Endodermal cell (in vitro differentiated cells): Measurements from ENCODE around the gene BRINP1. TPM values are rescaled to one million over a fixed set of nuclear protein-coding genes. Genes with fewer than 3 reads are reported as not detected.

Experiments used
- DNase-seq: peaks from one replicate; pipeline ENCODE4 v3.0.0-alpha.2; 2017
- H3K27ac ChIP-seq: 2 replicates; pipeline ENCODE4 v1.5.1; 2013; ENCODE audit warnings: mild to moderate bottlenecking, low read depth, low read length, moderate library complexity
- H3K27me3 ChIP-seq: 2 replicates; pipeline ENCODE4 v1.6.1; 2013; ENCODE audit warnings: mild to moderate bottlenecking, low read length, moderate library complexity; ENCODE audit not compliant: insufficient read depth, control insufficient read depth, poor library complexity, severe bottlenecking
- H3K36me3 ChIP-seq: 2 replicates; pipeline ENCODE4 v1.7.0; 2013; ENCODE audit warnings: mild to moderate bottlenecking, low read length, moderate library complexity; ENCODE audit not compliant: control insufficient read depth, insufficient read depth
- H3K4me1 ChIP-seq: one replicate; pipeline ENCODE4 v1.7.0; 2013; ENCODE audit warnings: low read length; ENCODE audit not compliant: control insufficient read depth, insufficient read depth
- H3K4me3 ChIP-seq: 2 replicates; pipeline ENCODE4 v1.5.1; 2013; ENCODE audit warnings: mild to moderate bottlenecking, low read length, moderate library complexity
- H3K9ac ChIP-seq: 2 replicates; pipeline ENCODE4 v1.6.1; 2013; ENCODE audit warnings: mild to moderate bottlenecking, low read length, moderate library complexity; ENCODE audit not compliant: poor library complexity, severe bottlenecking; ENCODE audit errors: extremely low read depth
- H3K9me3 ChIP-seq: 2 replicates; pipeline ENCODE4 v1.6.1; 2013; ENCODE audit warnings: mild to moderate bottlenecking, low read length, moderate library complexity; ENCODE audit not compliant: control insufficient read depth
- H3K27ac Mint-ChIP-seq: 2 replicates; pipeline ENCODE4 v1.8.0; 2020; ENCODE audit warnings: mixed read lengths
- H3K27me3 Mint-ChIP-seq: 2 replicates; pipeline ENCODE4 v1.8.0; 2021; ENCODE audit warnings: mild to moderate bottlenecking, mixed read lengths; ENCODE audit not compliant: insufficient read depth
- H3K36me3 Mint-ChIP-seq: 2 replicates; pipeline ENCODE4 v1.8.0; 2020; ENCODE audit warnings: low read depth, mixed read lengths
- H3K4me1 Mint-ChIP-seq: 2 replicates; pipeline ENCODE4 v1.8.0; 2020; ENCODE audit warnings: mixed read lengths
- H3K4me3 Mint-ChIP-seq: 2 replicates; pipeline ENCODE4 v1.8.0; 2020; ENCODE audit warnings: mild to moderate bottlenecking, moderate library complexity, mixed read lengths
- H3K9me3 Mint-ChIP-seq: 2 replicates; pipeline ENCODE4 v1.8.0; 2020; ENCODE audit warnings: mild to moderate bottlenecking, mixed read lengths
- CTCF ChIP-seq: fragments of 200-600 bp; sonication (generic); conservative IDR thresholded peaks from 2 replicates; pipeline ENCODE4 v1.5.0; 2021; ENCODE audit warnings: antibody characterized with exemption, mild to moderate bottlenecking
- WGBS, 2 experiments: methylation state at CpG; one replicate each; pipeline versions ENCODE4 v1.1.5 to v1.1.7; 2013; ENCODE audit warnings: missing lambda C conversion rate in 2 of 2, mixed read lengths in 1 of 2; ENCODE audit not compliant: insufficient coverage in 1 of 2, insufficient read length in 1 of 2; 5-methylcytosine and 5-hydroxymethylcytosine counted together
- total RNA-seq, 2 donors: library from RNA; stranded (reverse); fragmentation: NEBNext Ultra II Directional in 1 of 2; extraction: Animal tissue kit (Norgen Biotek cat#: 25700) in 1 of 2; gene quantifications; 2 replicates in 1 of 2; 3 replicates in 1 of 2; pipeline ENCODE4 v1.2.1, GENCODE V29; 2021

The BRINP1 gene
- total RNA-seq, 2 donors from 2014 or later = 6.3 to 9.6 TPM

DNA sequence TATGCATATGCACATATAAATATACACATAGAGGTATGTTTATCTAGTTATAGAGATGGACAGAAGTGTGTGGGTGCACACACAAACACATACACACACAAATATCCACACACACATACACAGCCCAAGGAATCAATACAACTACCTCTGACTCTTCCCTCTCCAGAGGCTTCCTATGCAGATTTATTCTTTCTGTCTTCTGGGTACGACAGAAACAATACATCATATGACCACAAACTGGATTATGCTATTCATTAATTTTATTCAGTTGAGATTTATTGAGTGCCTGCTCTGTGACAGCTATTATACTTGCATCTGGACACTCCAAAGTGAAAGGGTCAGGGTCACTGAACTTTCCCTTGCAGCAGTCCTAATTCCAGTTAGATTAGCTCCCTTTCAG, 155.8 kb downstream of the BRINP1 start:
- Histone ChIP-seq H3K9ac (no peak overlapping the region), H3K4me3 (no peak overlapping the region), H3K36me3 (no peaks in the 10 kb centered on the region), H3K4me1 (no peaks in the 10 kb centered on the region), H3K27ac (no peak overlapping the region), H3K9me3 (no peaks in the 10 kb centered on the region), H3K27me3 (no peaks in the 10 kb centered on the region)
- Mint-ChIP-seq H3K36me3 (no peaks in the 10 kb centered on the region), H3K4me1 (no peaks in the 10 kb centered on the region), H3K27ac (no peak overlapping the region), H3K27me3 (no peaks in the 10 kb centered on the region), H3K9me3 (no peaks in the 10 kb centered on the region), H3K4me3 (no peak overlapping the region)
- 90% methylated on average over 1 of the region's 1 CpG; no CpG with 5 or more reads in 1 of the 2 experiments for WGBS, 2 experiments
- no peak for TF ChIP-seq CTCF
- no peak for DNase-seq

GRCh38 chr9:119197893-119198607, 171.2 kb downstream of the BRINP1 start:
- no peak overlapping the region for H3K9ac ChIP-seq
- Mint-ChIP-seq H3K27me3 (peaks cover 3% of the 10 kb centered on the region), H3K9me3 (no peaks in the 10 kb centered on the region), H3K36me3 (no peaks in the 10 kb centered on the region), H3K4me3 (no peak overlapping the region), H3K27ac (no peak overlapping the region), H3K4me1 (peaks cover 12% of the 10 kb centered on the region)
- no peak overlapping the region for H3K4me3 ChIP-seq
- H3K27ac ChIP-seq = no peak overlapping the region
- H3K27me3 ChIP-seq = no peaks in the 10 kb centered on the region
- H3K36me3 ChIP-seq = no peaks in the 10 kb centered on the region
- WGBS, 2 experiments = 95 to 97% methylated on average over 4 to 7 of the region's 7 CpGs
- DNase-seq = no peak
- no peaks in the 10 kb centered on the region for H3K4me1 ChIP-seq
- no peak for TF ChIP-seq CTCF
- no peaks in the 10 kb centered on the region for H3K9me3 ChIP-seq

GRCh38 chr9:119195521-119195920, 173.7 kb downstream of the BRINP1 start:
- no peaks in the 10 kb centered on the region for H3K27me3 ChIP-seq
- no peak overlapping the region for H3K27ac ChIP-seq
- H3K9me3 ChIP-seq = no peaks in the 10 kb centered on the region
- WGBS, 2 experiments = 15 to 27% methylated on average over 2 of the region's 2 CpGs
- no peak for TF ChIP-seq CTCF
- H3K4me1 Mint-ChIP-seq = peaks cover 12% of the 10 kb centered on the region
- H3K9me3 Mint-ChIP-seq = no peaks in the 10 kb centered on the region
- no peaks in the 10 kb centered on the region for H3K36me3 ChIP-seq
- no peaks in the 10 kb centered on the region for H3K36me3 Mint-ChIP-seq
- no peak overlapping the region for H3K27ac Mint-ChIP-seq
- no peak overlapping the region for H3K9ac ChIP-seq
- peak; percentile 83 for DNase-seq
- no peak overlapping the region for H3K4me3 ChIP-seq
- no peaks in the 10 kb centered on the region for H3K27me3 Mint-ChIP-seq
- no peaks in the 10 kb centered on the region for H3K4me1 ChIP-seq
- no peak overlapping the region for H3K4me3 Mint-ChIP-seq
